Endometrium (tissue), 2 donors: ENCODE results near the gene FXYD6.

ENCODE experiments used
- FAIRE-seq: peaks from 2 replicates; lab custom pipeline; 2012; peaks lifted over from hg19 to GRCh38; lab: Jason Lieb, UNC
- donor health status: control.
- donor health status: control.

The FXYD6 gene

GRCh38 chr11:117828611-117829368 is 47.7 kb downstream of the FXYD6 start:
- FAIRE-seq, result no peak

DNA sequence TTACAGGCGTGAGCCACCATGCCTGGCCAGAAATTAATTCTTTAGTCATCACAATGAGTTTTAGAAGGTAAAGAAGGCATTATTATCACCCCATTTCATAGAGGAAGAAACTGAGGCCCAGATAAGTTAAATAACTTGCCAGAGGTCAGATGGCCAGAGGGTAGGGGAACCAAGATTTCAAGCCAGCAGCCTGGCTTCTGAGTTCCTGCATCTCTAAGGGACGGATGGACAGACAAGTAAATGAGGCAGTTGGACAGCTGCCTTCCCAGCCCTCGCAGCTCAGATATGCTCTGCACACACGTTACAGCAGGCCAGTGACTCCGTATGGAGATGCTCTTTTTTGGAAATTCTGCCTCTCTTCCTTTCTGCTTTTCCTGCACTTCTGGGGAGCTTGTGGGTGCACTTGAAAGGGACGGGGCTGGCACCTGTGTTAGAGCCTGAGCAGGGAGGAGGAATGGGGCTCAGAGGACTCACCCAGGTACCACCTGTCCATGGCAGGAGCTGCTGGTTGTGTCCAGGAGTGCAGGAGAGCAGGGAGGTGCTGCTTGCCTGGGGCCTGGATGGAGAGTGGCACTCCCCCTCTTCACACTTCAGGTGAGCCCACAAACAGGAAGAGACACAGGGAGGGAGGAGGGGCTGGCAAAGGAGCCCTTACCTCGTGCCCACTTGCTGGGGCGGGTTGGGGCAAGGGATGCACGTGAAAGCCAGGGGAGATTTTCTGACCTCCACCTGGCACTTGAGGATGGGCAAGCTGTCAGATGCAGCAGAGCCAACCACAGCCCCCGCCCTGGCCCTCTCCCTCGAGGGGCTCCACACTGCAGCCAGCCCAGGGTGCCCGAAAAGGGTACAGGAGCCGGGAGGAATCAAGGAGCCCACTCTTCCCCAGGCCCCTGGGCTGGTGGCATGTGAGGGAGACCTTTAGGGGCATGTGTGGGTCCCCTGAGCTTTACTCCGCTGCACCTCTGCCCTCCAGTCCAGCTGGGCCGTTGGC is 48.6 kb downstream of the FXYD6 start:
- FAIRE-seq, result no peak

- FAIRE-seq, result no peak
These were observed 49.6 kb downstream of the FXYD6 start for GRCh38 chr11:117826832-117827231.

- no peak for FAIRE-seq
These were observed 50.3 kb downstream of the FXYD6 start for GRCh38 chr11:117826190-117826570.

- no peak for FAIRE-seq
These were observed 50.8 kb downstream of the FXYD6 start for GRCh38 chr11:117825538-117826189.

DNA sequence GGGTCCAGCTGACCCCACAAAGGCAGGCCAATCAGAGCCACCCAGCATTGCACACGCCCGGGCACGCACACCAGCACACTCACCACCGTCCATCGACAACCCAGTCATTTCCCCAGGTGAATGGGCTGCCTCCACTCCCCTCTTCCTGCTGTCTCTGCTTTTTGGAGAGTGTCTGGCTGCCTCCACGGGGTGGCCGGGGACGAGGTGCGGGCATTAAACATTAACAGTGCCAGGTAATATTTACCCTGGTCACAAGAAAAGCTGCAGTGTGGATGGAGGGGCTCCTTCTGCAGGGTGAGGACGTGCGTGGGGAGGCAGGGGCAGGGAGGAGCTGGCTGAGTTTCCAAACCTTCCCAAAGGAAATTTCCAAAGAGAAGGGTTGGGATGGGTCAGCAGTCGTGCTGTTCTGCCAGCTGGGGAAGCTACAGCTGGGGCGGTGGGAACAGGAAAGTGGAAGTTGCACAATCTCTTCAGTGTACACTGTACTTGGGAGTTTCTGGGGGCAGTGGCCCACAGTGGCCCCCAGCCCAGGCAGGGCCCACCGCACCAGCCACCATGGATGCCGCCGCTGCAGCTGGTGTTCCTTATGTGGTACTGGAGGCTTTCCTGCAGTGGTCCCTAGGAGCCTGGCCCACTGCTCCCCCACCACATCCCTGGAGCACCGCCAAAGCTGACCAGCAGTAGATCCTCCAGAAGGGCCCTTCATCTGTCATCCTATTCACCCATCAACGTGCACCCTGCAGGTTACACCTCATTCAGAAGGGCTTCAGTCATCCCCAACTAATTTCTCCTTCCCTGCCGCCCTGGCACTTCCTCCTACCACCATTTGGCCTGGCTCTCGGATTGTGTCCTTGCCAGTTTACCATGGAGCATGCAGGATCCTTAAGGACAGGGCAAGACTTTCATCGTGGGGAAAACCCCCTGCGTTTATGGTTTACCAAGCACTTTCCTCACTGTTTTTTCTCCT is 51.6 kb downstream of the FXYD6 start, which contains the start of gene FXYD2:
Gene FXYD2 (minus strand): TSS at position 174 of the 967 bp plus-strand sequence. CDS start 66 bp downstream, at position 108.
- FAIRE-seq, result no peak

DNA sequence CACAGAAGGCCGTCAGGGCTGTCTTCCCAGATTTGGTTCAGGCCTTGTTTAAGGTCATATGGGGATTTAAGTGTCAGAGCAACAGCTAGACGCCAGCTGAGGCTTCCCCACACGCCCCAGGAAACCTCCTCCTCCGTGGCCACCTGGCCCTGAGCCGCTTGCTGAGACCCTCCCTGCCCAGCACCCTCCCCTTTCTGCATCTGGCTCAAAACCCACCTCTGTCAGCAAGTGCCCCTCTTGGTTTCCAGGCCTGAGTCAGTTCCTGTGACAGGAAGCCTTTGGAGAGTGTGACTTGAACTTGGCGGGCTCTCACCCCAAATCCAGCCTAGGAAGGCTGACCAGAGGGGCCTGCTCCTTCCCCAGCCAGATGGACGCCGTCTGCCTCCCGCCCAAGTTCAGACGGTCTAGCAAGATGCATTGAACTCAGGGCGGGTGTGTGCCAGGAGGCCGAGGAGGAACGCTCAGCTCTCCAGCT is 52.5 kb downstream of the FXYD6 start:
- no peak for FAIRE-seq

- no peak for FAIRE-seq
These were observed 53.0 kb downstream of the FXYD6 start for GRCh38 chr11:117823294-117823945.

DNA sequence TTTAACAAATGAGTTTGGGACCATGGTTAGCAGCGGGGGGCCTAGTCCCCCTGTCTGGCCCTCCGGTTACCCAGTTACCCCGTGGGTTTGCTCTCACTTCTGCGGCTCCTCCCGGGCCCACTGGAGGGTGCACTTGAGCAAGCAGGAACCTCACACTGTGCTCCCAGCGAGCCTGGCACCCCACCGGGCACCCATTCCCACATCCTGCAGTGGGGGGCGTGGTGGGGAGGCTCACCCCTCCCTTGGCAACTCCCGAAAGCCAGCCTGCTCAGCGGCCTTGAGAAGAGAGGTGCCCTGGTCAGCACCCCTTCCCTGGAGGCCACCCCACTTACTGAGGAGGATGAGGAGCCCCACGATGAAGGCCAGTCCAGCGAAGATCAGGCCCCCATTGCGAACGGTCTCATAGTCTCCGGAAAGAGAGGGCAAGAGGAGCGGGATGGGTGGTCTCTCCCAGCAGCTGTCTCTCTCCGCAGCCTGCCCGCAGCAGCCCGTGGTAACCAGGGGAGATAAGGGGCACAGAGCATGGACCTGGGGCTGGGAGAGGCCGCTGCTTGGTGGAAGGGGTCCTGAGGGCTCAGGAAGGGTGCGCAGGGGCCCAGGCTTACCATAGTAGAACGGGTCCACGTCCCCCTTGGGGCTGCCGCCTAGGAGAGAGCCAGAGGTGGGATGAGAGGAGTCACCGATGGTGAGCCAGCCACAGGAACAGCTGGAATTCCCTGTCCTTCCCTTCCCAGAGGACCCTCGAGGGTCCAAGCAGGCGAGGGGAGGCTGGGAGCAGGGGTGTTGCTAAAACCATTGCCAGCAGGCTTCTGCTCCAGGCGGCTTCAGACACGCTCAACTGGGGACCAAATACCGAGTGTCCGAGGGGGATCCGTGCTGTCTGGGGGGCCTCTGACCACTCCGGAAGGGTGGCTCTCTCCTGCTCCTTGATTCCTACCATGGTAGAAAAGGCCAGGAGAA is 54.1 kb downstream of the FXYD6 start:
- no peak for FAIRE-seq

DNA sequence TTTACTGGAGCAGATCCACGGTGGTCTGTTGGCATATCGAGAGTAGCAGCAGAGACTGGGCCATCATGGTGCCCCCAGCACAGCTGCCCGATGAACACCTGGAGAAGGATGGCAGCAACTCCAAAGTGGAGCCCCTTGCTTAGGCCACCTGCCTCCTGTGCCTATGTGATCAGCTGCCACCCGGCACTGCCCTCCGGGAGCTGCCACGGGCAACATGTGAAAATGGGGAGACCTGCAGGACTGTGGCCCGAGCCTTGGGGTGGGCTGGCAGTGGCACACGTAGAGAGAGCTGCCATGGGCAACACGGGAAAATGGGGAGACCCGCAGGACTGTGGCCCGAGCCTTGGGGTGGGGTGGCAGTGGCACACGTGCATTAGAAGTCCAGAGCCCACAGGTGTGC is 55.0 kb downstream of the FXYD6 start:
- FAIRE-seq, result no peak

- FAIRE-seq, result no peak
These were observed 55.9 kb downstream of the FXYD6 start for GRCh38 chr11:117820516-117820915.

- FAIRE-seq, result no peak
These were observed 56.4 kb downstream of the FXYD6 start for GRCh38 chr11:117820071-117820470.

GRCh38 chr11:117819096-117820040 is 57.1 kb downstream of the FXYD6 start:
- FAIRE-seq, result no peak

- FAIRE-seq, result no peak
These were observed 58.2 kb downstream of the FXYD6 start for GRCh38 chr11:117818041-117818873.

DNA sequence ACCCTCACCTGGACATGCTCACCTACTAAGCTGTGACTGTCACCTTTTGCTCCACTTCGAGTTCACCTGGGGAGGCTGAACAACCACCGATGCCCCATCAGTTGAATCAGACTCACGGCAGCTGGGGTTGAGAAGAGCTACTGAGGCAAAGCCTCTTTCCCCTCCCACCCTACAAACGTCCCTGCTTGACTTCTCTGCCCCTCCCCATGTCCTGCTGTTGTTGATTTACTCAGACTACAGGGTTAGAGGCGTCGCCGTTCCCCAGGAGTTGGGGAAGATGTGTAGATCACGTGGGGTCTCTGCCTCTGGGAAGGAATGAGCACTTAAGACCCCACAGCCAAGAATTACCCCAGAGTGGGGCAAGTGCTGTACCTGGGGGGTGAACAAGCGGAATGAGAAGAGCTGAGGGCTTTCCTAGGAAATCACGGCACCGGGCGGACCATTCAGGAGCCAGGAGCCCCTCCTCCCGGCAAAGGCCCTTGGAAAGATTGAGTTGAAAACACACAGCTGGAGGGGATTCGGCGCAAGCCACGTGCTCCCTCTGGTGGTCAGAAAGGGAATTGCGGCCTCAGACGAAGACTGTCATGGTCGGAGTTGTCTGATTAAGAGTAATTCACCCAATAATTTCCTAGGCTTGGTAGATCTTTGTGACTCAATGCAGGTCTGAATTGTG is 59.0 kb downstream of the FXYD6 start:
- peak; percentile 33 for FAIRE-seq

- no peak for FAIRE-seq
These were observed 59.6 kb downstream of the FXYD6 start for GRCh38 chr11:117816846-117817367.
